ENCODE results near the gene TTL. TPM values are rescaled to one million over a fixed set of nuclear protein-coding genes. Genes with fewer than 3 reads are reported as not detected.
"Not testable (repeated sequence)": the region's sequence is repeated elsewhere in the genome, so short reads cannot be mapped to it uniquely, and the experiment has no call there.

The TTL gene
- total RNA-seq, 2 donors from 2014 or later, result 39.2 to 44.1 TPM

DNA sequence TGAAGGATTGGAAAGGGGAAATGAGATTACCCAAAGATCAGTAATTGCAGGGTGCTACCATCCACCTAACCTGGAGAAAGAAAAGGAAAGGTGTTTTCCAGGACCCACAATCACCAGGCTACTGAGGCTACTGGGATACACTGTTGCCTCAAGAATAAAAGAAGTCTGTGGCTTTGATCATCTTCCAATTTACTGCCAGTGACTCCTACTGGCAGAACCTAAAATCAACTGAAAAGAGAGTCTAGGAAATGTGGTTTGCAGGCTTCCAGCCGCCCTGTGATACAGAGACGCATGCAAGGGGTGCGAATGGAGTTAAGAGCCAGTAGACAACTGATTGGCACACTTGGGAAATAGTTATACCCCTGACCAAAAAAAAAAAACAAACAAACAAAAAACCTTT, 16.6 kb upstream of the TTL start:
- intact Hi-C loops (cut with DNase I), result no loop called here
- ATAC-seq (no peak), DNase-seq (no peak)

DNA sequence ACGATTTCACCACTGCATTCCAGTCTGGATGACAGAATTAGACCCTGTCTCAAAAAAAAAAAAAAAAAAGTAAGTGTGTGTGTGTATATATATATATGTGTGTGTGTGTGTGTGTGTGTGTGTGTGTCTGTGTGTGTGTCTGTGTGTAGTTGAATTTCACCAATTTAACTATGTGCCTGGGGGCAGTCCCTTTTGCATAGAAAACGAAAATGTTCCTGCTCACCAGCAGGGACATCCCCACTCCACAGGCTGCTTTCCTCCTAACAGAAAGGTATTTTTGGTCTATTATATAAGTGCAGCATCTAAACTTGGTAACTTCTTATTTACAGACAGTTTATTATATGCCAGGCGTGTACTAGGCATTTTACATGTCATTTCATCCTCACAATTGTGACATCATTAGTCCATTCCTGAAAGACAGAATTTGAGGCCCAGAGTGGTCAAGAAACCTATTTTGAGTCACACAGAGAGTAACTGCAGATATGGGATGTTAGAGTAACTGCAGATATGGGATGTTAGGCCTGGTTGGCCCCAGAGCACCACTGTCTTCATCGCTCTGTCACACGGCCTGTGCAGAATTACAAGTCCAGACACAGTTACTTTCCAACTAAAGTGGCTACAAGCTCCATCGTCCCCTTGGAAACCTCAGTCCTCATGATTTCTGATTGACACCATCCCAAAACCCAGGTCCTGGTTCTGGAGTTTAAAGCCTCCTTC, 9.3 kb upstream of the TTL start:
- DNase-seq (no peak), ATAC-seq (no peak)
- intact Hi-C loops (cut with DNase I), result no loop called here

DNA sequence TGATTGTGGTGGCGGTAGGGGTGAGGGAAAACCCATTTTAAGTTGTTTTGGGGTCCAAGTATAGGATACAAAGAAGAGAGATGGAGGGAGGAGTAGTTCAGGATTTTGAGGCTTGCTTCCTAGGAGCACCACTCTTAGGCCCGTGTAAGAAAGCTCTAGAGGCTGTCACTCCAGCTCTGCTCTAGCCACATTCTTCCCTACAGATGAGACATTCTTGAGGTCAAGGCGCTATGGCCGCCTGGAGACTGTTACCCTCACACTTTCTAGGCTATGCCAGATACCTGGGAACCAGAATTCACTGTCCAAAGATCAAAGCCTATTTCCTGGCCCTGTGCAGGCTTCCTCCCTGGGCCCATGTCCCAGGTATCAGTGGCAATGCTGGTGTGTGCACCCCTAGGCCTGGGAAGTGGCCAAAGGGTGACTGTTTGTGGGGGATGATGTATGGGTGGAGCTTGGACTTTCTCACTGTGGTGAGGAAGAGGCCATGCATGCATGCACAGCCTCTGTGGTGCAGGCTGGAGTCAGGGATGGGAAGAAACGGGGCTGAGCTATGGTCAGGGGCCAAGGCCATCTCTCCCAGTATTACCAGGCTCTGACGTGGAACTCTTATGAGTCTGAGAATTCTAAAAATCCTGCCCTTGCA, 7.0 kb upstream of the TTL start:
- ATAC-seq, result no peak
- intact Hi-C loops (cut with DNase I), result no loop called here
- no peak for DNase-seq

DNA sequence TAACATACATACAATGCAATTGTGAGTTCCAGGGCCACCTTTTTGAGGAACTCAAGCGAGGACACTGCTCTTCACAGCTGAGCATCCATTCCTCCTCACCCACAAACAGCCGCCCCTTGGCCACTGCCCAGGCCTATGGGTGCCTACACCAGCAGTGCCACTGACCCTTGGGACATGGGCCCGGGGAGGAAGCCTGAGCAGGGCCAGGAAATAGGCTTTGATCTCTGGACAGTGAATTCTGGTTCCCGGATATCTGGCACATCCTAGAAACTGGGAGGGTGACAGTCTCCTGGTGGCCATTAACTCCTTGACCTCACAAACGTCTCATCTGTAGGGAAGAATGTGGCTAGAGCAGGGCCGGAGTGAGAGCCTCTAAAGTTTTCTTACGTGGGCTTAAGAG, 5.5 kb upstream of the TTL start:
- ATAC-seq, result no peak
- intact Hi-C loops (cut with DNase I), result no loop called here

DNA sequence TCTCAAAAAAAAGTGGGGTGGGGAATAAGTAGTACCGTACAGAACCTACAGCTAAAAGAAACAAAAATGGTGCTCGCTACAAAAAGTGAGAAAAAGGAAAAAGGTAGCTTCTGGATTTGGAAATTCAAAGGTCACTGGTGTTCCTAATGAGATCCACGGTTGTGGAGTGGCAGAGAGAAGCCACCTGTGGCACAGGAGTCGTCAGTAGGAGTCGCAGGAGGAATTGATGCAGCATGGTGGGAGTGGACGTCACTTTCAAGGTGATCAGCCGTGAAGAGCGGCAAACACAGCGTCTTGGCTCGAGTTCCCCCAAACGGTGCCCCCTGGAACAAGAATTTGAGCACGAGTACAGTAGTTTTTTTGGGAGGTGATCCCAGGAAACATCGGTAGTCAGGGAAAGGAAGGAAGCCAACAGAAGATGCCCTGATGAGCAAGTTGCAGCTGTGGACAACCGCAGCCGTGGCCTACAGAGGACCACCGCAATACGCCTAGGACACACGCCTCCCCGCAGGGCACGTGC, 1.4 kb upstream of the TTL start:
- ATAC-seq (no peak), DNase-seq (no peak)
- intact Hi-C loops (cut with DNase I), result loop anchor here (2.0 to 10.0 kb wide), 4 partner anchors 62 to 167 kb away; partner anchors contain the start of genes POLR1B (in 2 of the 2) and SLC20A1 (in 1 of the 2)

More for the DNA sequence above, 5.5 kb upstream of the TTL start:
- no peak for DNase-seq

DNA sequence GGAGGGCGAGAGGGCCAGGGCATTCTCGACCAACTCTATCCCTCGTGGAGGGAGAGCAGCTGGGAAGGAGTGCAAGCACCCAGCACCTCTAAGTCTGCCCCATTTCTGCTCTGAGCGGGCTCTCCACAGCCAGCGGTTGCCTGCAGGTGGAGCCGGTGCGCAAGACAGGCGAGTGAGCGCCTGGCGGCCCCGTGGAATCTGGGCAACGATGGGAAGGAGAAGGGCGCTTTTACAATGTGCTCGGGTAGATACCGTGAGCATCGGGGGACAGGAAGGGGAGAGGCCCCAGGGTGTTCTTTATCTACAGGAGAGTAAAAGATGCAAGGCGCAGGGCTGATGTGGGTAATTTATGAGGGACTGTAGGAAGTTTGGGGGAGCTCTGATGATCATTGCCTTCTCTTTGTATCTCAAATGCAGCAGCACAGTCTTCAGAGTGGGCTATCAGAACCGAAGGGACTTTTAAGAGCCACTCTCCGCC, 867 bp upstream of the TTL start:
- intact Hi-C loops (cut with DNase I), result loop anchor here (2.0 to 10.0 kb wide), 4 partner anchors 61 to 166 kb away; partner anchors contain the start of genes POLR1B (in 2 of the 2) and SLC20A1 (in 1 of the 2)
- peak; percentile 87 to 91 for ATAC-seq
- DNase-seq, result peak; percentile 84

DNA sequence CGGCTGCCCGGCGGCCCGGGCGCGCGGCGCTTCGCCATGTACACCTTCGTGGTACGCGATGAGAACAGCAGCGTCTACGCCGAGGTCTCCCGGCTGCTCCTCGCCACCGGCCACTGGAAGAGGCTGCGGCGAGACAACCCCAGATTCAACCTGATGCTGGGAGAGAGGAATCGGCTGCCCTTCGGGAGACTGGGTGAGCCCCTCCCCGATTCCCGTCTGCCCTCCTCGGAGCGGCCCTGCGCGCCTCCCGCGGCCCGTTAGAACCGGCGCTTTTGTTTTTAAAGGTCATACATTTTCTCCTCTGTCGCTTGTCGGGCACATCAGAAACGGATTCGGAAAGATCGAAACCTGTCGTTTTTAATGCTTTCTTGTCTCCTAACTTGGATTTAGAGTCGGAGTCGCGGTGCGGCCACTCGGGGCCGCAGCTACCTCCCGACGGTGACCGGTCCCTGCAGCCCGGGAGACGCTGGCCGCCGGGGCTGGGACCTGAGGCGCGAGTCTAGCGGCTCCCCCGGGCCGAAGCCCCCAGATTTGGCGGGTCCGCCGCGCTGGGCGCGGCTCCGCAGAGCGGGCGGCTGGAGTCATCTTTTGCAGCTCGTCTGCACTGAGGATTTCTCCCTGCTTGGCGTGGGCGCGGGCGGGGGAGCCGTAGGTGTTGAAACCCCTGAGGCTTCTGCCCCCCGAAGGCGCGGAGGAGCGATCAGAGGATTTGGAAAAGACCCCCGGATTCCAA, 519 bp downstream of the TTL start:
- ATAC-seq, result peak; percentile 3 to 25
- intact Hi-C loops (cut with DNase I), result loop anchor here (5.0 to 10.0 kb wide), 3 partner anchors 60 to 165 kb away; partner anchors contain the start of genes POLR1B (in 2 of the 2) and SLC20A1 (in 1 of the 2)
- peak; percentile 51 for DNase-seq

DNA sequence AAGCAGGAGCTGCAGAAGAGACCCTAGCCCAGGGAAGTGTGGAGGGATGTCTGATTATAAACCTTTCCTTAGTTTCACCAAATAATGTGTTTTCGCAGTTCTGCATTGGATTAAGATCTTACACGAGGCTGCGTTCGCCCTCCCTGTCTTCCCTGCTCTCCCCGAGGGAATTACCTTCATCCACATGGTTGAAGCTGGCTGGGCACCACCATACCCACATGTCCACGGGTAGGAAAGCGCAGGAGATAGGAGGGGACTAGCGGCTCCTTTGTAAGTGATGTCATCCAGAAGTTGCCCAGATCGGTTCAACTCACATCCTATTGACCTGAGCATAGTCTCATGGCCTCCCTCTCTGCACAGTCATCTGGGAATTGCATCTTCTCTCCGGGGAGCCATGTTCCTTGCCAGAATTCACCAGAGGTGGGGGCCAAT, 1.1 kb downstream of the TTL start:
- ATAC-seq, result peak in 1 of 2 donors; percentile 19
- intact Hi-C loops (cut with DNase I), result loop anchor here (5.0 to 10.0 kb wide), 3 partner anchors 59 to 164 kb away; partner anchors contain the start of genes POLR1B (in 2 of the 2) and SLC20A1 (in 1 of the 2)
- no peak for DNase-seq

DNA sequence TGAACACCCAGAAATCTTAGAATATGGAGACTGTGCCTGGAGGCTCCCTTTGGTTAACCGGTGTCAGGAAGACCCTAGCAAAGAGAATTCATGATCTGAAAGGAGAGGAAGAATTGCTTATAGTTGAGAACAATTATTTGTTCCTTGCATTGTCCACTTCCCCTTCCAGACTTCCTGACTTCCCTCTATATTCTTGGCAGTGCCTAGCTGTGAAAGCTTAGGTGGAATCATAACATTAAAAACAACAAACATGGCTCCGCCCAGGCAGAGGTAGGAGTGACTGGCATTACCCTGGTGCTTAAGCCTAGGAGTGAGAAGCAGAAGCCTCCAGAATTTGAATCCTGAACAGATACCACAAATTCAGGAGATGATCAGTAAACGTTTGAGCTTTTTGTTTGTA, 1.9 kb downstream of the TTL start:
- intact Hi-C loops (cut with DNase I), result loop anchor here (5.0 to 10.0 kb wide), 3 partner anchors 58 to 163 kb away; partner anchors contain the start of genes POLR1B (in 2 of the 2) and SLC20A1 (in 1 of the 2)
- DNase-seq (no peak), ATAC-seq (no peak)

DNA sequence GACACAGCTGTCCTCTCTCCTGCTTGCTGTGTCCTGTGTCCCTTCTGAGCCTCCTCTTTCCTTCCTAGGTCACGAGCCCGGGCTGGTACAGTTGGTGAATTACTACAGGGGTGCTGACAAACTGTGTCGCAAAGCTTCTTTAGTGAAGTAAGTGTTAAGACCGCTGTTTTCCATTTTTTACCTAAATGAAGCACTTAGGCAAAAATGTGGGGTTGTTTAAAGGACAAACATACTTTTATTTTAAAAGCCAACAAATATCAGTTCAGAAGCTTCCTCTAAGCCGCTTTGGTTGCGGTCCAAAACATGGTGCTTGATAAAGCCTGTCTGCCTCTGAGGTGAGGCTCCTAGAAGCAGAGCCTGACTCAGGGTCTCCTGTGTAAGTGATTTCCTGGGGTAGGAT, 3.9 kb downstream of the TTL start:
- intact Hi-C loops (cut with DNase I), result loop anchor here in 1 of 2 donors (10.0 kb wide), 1 partner anchor 59 kb away; the partner anchor contains the start of gene POLR1B
- DNase-seq (no peak), ATAC-seq (no peak)

DNA sequence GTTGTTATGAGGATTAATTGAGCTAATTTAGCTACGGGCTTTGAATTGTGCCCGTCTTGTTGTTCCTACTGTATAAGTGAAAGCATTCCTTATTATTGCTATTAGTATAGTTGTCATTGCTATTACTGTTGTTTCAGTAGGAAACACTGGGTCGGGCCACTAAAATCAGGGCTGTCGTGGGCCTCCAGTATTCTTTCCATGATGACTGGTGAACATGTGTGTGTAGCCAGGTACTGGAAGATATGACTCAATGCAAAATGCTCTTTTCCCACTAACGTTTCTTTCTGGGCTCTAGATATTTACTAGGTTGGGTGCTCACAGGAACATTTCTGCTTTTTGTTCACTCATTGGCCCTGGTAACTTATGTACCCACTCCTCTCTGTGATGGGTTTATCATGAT, 4.9 kb downstream of the TTL start:
- intact Hi-C loops (cut with DNase I), result loop anchor here in 1 of 2 donors (10.0 kb wide), 1 partner anchor 58 kb away; the partner anchor contains the start of gene POLR1B
- ATAC-seq, result no peak
- no peak for DNase-seq

DNA sequence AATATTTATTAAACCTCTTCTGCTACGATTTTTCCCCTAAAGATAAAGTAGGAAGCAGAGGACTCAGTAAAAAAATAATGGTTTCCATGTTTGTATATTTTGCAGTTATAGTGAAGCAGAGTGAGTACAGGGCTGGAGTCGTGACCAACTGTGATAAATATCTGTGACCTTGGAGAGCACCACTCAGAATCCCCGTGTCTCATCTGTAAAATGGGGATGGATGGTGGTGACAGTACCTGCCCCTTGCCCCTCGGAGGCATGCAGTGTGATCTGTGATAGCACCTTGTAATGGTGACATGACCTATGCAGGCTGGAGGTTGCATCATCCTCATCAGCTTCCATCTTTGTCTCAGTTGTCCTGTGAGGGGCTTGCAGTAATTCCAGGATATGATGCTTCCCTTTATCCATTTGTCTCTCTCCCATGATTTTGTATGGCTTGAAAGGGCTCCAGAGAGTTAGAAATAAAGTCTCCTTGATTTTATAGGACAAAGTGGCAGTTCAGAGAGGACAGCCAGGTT, 5.5 kb downstream of the TTL start:
- ATAC-seq, result no peak
- intact Hi-C loops (cut with DNase I), result loop anchor here in 1 of 2 donors (10.0 kb wide), 1 partner anchor 57 kb away; the partner anchor contains the start of gene POLR1B

DNA sequence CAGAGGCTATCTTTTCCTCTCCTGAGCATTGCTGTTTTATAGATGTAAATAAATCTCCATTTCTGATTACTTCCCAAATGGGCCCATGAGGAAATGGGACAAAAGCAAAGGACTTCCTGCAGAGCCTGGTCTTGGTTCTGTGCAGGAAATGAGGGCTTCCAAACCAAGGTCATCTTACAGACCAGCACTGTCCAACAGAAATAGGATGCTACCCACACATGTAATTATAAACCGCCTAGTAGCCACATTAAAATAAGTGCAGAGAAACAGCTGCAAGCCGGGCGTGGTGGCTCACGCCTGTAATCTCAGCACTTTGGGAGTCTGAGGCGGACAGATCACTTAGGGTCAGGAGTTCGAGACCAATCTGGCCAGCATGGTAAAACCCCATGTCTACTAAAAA, 6.2 kb downstream of the TTL start:
- DNase-seq (no peak), ATAC-seq (no peak)
- intact Hi-C loops (cut with DNase I), result loop anchor here in 1 of 2 donors (10.0 kb wide), 1 partner anchor 57 kb away; the partner anchor contains the start of gene POLR1B

More for the DNA sequence above, 5.5 kb downstream of the TTL start:
- DNase-seq, result no peak

DNA sequence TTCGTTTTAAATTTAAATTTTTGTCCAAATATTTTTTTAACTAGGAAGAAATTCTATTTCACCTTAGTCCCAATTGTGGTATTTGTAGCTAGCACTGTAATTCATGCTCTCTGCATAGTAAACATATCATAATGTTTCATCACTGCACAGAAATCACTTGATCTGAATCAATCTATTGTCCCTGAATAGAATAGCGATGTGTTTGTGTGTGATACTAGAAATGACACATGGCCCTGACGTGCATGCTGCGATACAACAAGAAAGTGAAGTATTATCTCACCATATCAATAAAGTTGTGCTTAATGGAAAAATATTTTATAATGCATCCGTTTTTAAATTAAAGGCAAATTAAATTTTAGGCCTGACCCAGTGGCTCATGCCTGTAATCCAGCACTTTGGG, 10.0 kb downstream of the TTL start:
- DNase-seq, result no peak
- no peak for ATAC-seq
- intact Hi-C loops (cut with DNase I), result no loop called here

DNA sequence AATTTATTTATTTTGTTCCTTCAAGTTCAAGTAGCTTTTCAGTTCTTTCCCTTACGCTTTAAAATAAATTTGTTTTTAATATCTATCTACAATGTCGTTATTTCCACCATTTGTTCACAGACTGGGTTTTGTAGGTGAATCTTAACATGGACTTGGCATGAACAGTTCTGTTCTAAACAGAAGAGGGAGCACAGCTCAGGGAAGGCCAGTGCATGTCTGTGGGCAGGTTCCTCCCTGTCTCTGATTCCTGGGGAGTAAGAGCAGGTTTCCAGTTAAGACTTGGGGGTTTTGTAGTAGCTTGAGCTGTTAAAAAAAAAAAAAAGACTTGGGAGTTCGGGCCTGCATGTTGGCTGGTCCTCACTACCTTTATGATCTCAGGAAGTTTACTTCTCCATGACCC, 11.1 kb downstream of the TTL start:
- DNase-seq (no peak), ATAC-seq (no peak)
- intact Hi-C loops (cut with DNase I), result no loop called here

DNA sequence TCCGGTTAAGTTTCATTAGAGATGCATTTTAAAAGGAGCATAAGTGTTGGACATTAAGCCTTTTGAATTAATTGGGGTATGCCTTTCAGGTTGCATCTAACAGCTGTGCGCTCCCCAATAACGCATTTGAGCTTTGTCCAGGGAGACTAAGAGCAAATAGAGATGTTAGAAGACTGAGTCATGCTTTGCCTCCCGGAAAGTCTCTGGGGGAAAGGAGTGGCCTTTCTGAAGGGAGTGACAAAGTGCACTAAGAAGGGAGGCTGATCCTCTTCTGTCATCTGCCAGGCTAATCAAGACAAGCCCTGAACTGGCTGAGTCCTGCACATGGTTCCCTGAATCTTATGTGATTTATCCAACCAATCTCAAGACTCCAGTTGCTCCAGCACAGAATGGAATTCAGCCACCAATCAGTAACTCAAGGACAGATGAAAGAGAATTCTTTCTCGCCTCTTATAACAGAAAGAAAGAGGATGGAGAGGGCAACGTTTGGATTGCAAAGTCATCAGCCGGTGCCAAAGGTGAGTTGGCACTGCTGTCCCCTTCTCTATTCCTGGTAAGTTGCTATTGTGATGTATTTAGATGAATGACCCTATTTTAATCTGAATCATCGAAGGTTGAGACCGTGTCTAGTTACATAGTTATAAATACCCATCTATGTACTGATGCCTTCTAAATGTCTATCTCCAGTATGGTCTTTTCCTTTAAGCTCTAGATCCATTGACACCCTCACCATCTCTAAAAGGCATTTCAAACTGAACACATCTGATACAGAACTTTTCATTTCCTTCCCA, 12.1 kb downstream of the TTL start:
- intact Hi-C loops (cut with DNase I), result no loop called here
- DNase-seq (no peak), ATAC-seq (peak; percentile 41 to 67)

DNA sequence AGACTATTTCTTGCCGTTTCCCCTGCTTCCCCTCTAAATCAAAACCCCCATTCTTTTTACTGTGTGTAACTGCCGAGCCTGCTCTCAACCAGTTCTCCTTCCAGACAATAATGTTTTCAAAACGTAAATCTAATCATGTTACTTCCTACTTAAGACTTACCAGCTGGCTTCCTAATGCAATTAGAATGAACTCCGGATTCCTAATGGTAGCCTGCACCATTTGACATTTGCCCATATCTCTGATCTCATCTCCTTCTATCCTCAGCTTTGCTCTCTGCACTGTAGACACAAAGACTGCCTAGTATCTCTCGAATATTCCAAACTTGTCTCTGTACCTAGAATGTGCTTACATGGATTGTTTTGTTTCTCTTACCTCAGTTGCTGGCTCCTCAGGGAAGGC, 12.9 kb downstream of the TTL start:
- intact Hi-C loops (cut with DNase I), result no loop called here
- ATAC-seq, result no peak
- no peak for DNase-seq

DNA sequence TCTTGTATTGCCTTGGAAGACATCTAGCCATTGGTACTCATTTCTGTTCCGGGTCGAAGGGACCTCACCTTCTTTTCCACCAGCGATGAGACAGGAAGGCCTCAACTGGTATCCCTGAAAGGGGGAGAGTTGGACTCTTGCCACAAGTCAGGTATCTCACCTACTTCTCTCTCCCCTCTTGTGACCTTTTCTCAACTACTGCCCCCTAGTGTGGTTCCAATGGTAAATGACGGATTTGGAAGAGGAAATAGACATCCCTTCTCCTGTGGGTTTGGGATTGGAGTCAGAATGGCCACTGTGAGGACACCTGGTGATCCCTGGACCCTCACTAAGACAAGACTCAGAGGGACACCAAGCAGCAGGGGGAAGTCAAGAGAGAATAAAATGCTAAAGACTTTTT, 13.9 kb downstream of the TTL start:
- ATAC-seq; intact Hi-C loops (cut with DNase I); DNase-seq: not testable (repeated sequence)
